Breast epithelium (tissue), 3 donors: ENCODE measurements around the gene ATG9B.
"Not testable (repeated sequence)": the region's sequence is repeated elsewhere in the genome, so short reads cannot be mapped to it uniquely, and the experiment has no call there.

Experiments used
- CTCF ChIP-seq, 3 donors: fragments of 450-650 bp; IDR thresholded peaks; one replicate each; pipeline ENCODE4 v1.5.1; 2016 to 2017; ENCODE audit warnings: antibody characterized with exemption in 3 of 3, mild to moderate bottlenecking in 3 of 3, moderate library complexity in 3 of 3
- POLR2A ChIP-seq: fragments of 450-650 bp; IDR thresholded peaks from one replicate; pipeline ENCODE4 v1.6.1; 2016; ENCODE audit warnings: antibody characterized with exemption, mild to moderate bottlenecking, moderate library complexity
- POLR2AphosphoS5 ChIP-seq, 3 donors: sonication (generic); formaldehyde crosslinking; IDR thresholded peaks; one replicate each; pipeline ENCODE4 v1.6.1; 2017; ENCODE audit warnings: antibody characterized with exemption in 3 of 3

- not testable (repeated sequence) for TF ChIP-seq CTCF (IDR thresholded peaks at IDR 0.05); POLR2AphosphoS5 (IDR thresholded peaks at IDR 0.05); POLR2A
These were observed 19.2 kb upstream of the ATG9B start for GRCh38 chr7:151043449-151043848.
